Measurements from ENCODE around the gene CAPN6. TPM values are rescaled to one million over a fixed set of nuclear protein-coding genes. Genes with fewer than 3 reads are reported as not detected.
A peak's percentile ranks its signal among the peaks of the same experiment; 100 is the strongest.

The CAPN6 gene
- total RNA-seq, 1 experiment from 2014 or later = not detected

- Histone ChIP-seq H4K20me1 (ENCODE audit: insufficient read depth, low read depth, low read length) (no peaks in the 10 kb centered on the region), H3K36me3 (ENCODE audit: insufficient read depth, low read length) (no peaks in the 10 kb centered on the region), H3K9me3 (ENCODE audit: low read length) (no peaks in the 10 kb centered on the region), H3K4me3 (ENCODE audit: low read length) (no peak overlapping the region), H3K9ac (ENCODE audit: low read length) (no peak overlapping the region), H3K27me3 (ENCODE audit: low read length) (no peaks in the 10 kb centered on the region; the same call in 1 of the 2 replicates), H3K27ac (ENCODE audit: low read length) (no peak overlapping the region), H3K4me1 (ENCODE audit: low read length) (no peaks in the 10 kb centered on the region), H3K4me2 (ENCODE audit: low read depth, low read length, poor library complexity, severe bottlenecking) (no peak overlapping the region), H3K9me2 (replicated peaks; ENCODE audit: insufficient read depth, low read length) (no peaks in the 10 kb centered on the region), H3K79me2 (ENCODE audit: low read length) (no peaks in the 10 kb centered on the region), H2AFZ (ENCODE audit: low read length) (no peak overlapping the region)
- DNase-seq = no peak
Observed at GRCh38 chrX:111257733-111258132, 12.6 kb downstream of the CAPN6 start.

DNA sequence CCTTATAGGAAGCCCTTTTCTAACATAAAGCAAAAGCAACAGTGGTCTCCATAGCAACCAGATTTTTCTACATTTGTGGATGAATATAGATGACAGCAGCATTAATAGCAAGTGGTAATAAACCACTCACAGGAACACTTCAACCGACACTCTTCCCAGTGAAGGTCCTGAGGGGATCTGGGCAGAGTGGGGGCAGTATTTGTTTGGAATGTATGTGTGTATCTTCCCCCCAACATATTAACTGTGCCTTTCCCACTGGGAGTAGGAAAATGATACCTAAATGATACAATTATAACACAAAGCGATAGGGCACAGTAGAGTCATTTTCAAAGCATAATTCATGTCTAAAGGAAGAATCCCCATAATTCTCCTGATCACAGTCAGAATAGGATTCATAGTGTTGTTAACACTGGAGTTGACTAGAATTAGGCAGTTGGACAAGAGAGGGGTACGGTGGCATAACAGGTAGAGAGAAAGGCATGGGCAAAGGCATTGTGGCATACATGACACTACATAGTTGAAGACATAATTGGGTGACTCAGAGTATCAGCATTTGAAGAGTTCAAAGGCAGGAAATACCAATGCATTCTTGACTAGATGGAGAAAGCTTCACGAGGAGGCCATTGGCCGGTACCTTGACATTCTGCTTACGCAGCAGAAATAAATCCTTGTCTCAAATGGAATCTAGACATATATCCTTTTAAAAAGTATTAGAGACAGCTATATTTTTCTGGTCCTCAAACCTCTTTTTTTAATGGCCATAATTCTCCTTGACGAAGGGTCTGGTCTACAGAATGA lies 15.2 kb downstream of the CAPN6 start:
- H3K9ac ChIP-seq (ENCODE audit: low read length) = no peak overlapping the region
- no peak overlapping the region for H3K4me3 ChIP-seq (ENCODE audit: low read length)
- H3K79me2 ChIP-seq (ENCODE audit: low read length) = no peaks in the 10 kb centered on the region
- no peaks in the 10 kb centered on the region for H3K27me3 ChIP-seq (ENCODE audit: low read length)
- DNase-seq = no peak
- H3K27ac ChIP-seq (ENCODE audit: low read length) = no peak overlapping the region
- no peaks in the 10 kb centered on the region for H3K36me3 ChIP-seq (ENCODE audit: insufficient read depth, low read length)
- H3K4me2 ChIP-seq (ENCODE audit: low read depth, low read length, poor library complexity, severe bottlenecking) = no peak overlapping the region
- no peaks in the 10 kb centered on the region for H3K9me2 ChIP-seq (replicated peaks; ENCODE audit: insufficient read depth, low read length)
- H4K20me1 ChIP-seq (ENCODE audit: insufficient read depth, low read depth, low read length) = no peaks in the 10 kb centered on the region
- H2AFZ ChIP-seq (ENCODE audit: low read length) = no peak overlapping the region
- H3K4me1 ChIP-seq (ENCODE audit: low read length) = no peaks in the 10 kb centered on the region
- no peaks in the 10 kb centered on the region for H3K9me3 ChIP-seq (ENCODE audit: low read length)

DNA sequence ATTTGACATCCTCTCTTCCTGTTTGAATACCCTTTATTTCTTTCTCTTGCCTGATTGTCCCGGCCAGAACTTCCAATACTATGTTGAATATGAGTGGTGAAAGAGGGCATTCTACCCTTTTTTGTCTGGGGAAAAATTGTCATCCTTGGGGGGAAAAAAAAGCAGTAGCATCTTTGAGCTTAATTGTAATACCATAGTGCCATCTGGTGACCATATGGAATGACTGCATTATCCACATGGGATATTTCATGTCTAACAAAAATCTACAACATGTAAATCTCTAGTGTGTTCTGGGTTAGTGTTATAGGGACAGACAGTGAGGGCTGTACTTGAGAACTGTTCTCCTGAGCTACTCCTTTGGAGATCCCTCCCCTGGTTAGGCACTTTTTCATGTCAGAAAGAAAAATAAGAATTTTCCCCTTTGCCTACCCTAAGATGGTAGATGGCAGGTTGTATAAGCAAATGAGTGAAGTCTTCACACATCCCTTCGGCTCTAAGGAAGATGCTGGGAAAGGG lies 26.0 kb downstream of the CAPN6 start:
- H3K36me3 ChIP-seq (ENCODE audit: insufficient read depth, low read length) = no peaks in the 10 kb centered on the region
- H3K27ac ChIP-seq (ENCODE audit: low read length) = no peak overlapping the region
- H3K9me2 ChIP-seq (replicated peaks; ENCODE audit: insufficient read depth, low read length) = no peaks in the 10 kb centered on the region
- H3K4me3 ChIP-seq (ENCODE audit: low read length) = no peak overlapping the region
- H3K9ac ChIP-seq (ENCODE audit: low read length) = no peak overlapping the region
- no peak overlapping the region for H2AFZ ChIP-seq (ENCODE audit: low read length)
- H4K20me1 ChIP-seq (ENCODE audit: insufficient read depth, low read depth, low read length) = no peaks in the 10 kb centered on the region
- no peak overlapping the region for H3K4me2 ChIP-seq (ENCODE audit: low read depth, low read length, poor library complexity, severe bottlenecking)
- no peaks in the 10 kb centered on the region for H3K4me1 ChIP-seq (ENCODE audit: low read length)
- no peaks in the 10 kb centered on the region for H3K79me2 ChIP-seq (ENCODE audit: low read length)
- H3K9me3 ChIP-seq (ENCODE audit: low read length) = no peaks in the 10 kb centered on the region
- H3K27me3 ChIP-seq (ENCODE audit: low read length) = no peaks in the 10 kb centered on the region
- peak; percentile 62 for DNase-seq

DNA sequence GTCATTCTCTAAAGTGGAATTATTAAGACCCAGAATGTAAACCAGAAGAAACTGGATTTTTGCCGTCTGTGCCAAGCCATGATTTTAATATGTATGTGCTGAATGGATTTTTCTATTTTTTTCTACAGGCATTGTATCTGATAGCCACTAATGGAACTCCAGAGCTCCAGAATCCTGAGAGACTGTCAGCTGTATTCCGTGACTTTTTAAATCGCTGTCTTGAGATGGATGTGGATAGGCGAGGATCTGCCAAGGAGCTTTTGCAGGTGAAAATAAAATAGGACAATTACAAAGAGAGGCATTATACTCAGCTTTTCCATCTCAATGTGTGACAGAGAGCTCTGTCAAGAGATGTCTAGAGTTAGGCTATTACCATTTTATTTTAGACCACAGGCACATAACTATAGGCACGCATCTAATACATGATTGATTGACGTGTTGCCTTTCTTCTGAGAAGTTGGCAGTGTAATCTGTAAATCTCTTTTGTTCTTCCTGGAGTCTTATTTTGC lies 53.9 kb downstream of the CAPN6 start:
- Histone ChIP-seq H3K4me2 (ENCODE audit: low read depth, low read length, poor library complexity, severe bottlenecking) (no peak overlapping the region), H4K20me1 (ENCODE audit: insufficient read depth, low read depth, low read length) (no peaks in the 10 kb centered on the region)

GRCh38 chrX:111207851-111208250 lies 62.4 kb downstream of the CAPN6 start:
- Histone ChIP-seq H3K27ac (ENCODE audit: low read length) (no peak overlapping the region), H3K4me3 (ENCODE audit: low read length) (no peak overlapping the region), H3K9me3 (ENCODE audit: low read length) (no peaks in the 10 kb centered on the region), H3K27me3 (ENCODE audit: low read length) (no peaks in the 10 kb centered on the region), H4K20me1 (ENCODE audit: insufficient read depth, low read depth, low read length) (no peaks in the 10 kb centered on the region), H2AFZ (ENCODE audit: low read length) (no peak overlapping the region), H3K79me2 (ENCODE audit: low read length) (no peaks in the 10 kb centered on the region), H3K4me2 (ENCODE audit: low read depth, low read length, poor library complexity, severe bottlenecking) (no peak overlapping the region), H3K9ac (ENCODE audit: low read length) (no peak overlapping the region), H3K4me1 (ENCODE audit: low read length) (no peaks in the 10 kb centered on the region), H3K36me3 (ENCODE audit: insufficient read depth, low read length) (no peaks in the 10 kb centered on the region), H3K9me2 (replicated peaks; ENCODE audit: insufficient read depth, low read length) (no peaks in the 10 kb centered on the region)
- no peak for DNase-seq

More for the DNA sequence above, 53.9 kb downstream of the CAPN6 start:
- Histone ChIP-seq H2AFZ (ENCODE audit: low read length) (no peak overlapping the region), H3K4me3 (ENCODE audit: low read length) (no peak overlapping the region), H3K9ac (ENCODE audit: low read length) (no peak overlapping the region), H3K4me1 (ENCODE audit: low read length) (no peaks in the 10 kb centered on the region), H3K9me2 (replicated peaks; ENCODE audit: insufficient read depth, low read length) (no peaks in the 10 kb centered on the region), H3K9me3 (ENCODE audit: low read length) (no peaks in the 10 kb centered on the region), H3K27me3 (ENCODE audit: low read length) (no peaks in the 10 kb centered on the region), H3K79me2 (ENCODE audit: low read length) (no peaks in the 10 kb centered on the region), H3K27ac (ENCODE audit: low read length) (no peak overlapping the region), H3K36me3 (ENCODE audit: insufficient read depth, low read length) (no peaks in the 10 kb centered on the region)
- no peak for DNase-seq

DNA sequence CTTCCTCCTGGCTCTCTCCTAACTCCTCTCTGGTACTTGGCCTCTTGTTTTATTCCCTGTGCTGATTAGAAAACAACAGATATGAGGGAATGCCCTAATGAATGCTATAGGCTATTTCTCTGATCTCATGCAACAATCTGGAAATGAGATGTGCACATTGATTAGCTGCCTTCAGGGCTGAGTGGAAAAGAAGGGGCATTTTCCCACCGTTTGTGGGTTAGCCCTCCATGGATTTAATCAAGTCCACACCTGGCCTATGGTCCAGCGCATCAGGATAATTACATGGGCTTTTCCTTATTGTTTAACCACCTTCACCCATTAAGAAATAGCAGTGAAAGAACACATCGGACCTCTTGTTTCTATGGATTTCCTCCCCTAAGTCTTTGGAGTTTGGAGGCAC lies 70.0 kb downstream of the CAPN6 start:
- Histone ChIP-seq H4K20me1 (ENCODE audit: insufficient read depth, low read depth, low read length) (no peaks in the 10 kb centered on the region), H3K27ac (ENCODE audit: low read length) (no peak overlapping the region), H3K27me3 (ENCODE audit: low read length) (no peaks in the 10 kb centered on the region), H3K9me3 (ENCODE audit: low read length) (no peaks in the 10 kb centered on the region), H3K4me3 (ENCODE audit: low read length) (no peak overlapping the region), H3K9me2 (replicated peaks; ENCODE audit: insufficient read depth, low read length) (no peaks in the 10 kb centered on the region), H3K4me1 (ENCODE audit: low read length) (no peaks in the 10 kb centered on the region), H3K4me2 (ENCODE audit: low read depth, low read length, poor library complexity, severe bottlenecking) (no peak overlapping the region), H3K9ac (ENCODE audit: low read length) (no peak overlapping the region), H3K36me3 (ENCODE audit: insufficient read depth, low read length) (no peaks in the 10 kb centered on the region), H3K79me2 (ENCODE audit: low read length) (no peaks in the 10 kb centered on the region), H2AFZ (ENCODE audit: low read length) (no peak overlapping the region)
- no peak for DNase-seq

GRCh38 chrX:111199505-111199904 lies 70.8 kb downstream of the CAPN6 start:
- Histone ChIP-seq H3K4me3 (ENCODE audit: low read length) (no peak overlapping the region), H3K4me1 (ENCODE audit: low read length) (no peaks in the 10 kb centered on the region), H3K36me3 (ENCODE audit: insufficient read depth, low read length) (no peaks in the 10 kb centered on the region), H3K27me3 (ENCODE audit: low read length) (no peaks in the 10 kb centered on the region), H3K79me2 (ENCODE audit: low read length) (no peaks in the 10 kb centered on the region), H3K4me2 (ENCODE audit: low read depth, low read length, poor library complexity, severe bottlenecking) (no peak overlapping the region), H4K20me1 (ENCODE audit: insufficient read depth, low read depth, low read length) (no peaks in the 10 kb centered on the region), H3K9me2 (replicated peaks; ENCODE audit: insufficient read depth, low read length) (no peaks in the 10 kb centered on the region), H2AFZ (ENCODE audit: low read length) (no peak overlapping the region), H3K27ac (ENCODE audit: low read length) (no peak overlapping the region), H3K9ac (ENCODE audit: low read length) (no peak overlapping the region), H3K9me3 (ENCODE audit: low read length) (no peaks in the 10 kb centered on the region)
- no peak for DNase-seq
